HG03159 (cell line): ENCODE results near the gene LRIG2.
A peak's percentile ranks its signal among the peaks of the same experiment; 100 is the strongest.
"Not testable (repeated sequence)": the region's sequence is repeated elsewhere in the genome, so short reads cannot be mapped to it uniquely, and the experiment has no call there.

Experiments
- ATAC-seq: cut with Tn5 transposase; IDR thresholded peaks from one replicate; pipeline ENCODE4 v1.9.1; 2021; ENCODE audit warnings: mild to moderate bottlenecking, moderate library complexity; ENCODE audit not compliant: unreplicated experiment

LRIG2 gene

GRCh38 chr1:113058941-113059706 is 13.9 kb upstream of the LRIG2 start:
- ATAC-seq: no peak

- not testable (repeated sequence) for ATAC-seq
These were observed 9.5 kb upstream of the LRIG2 start for GRCh38 chr1:113063456-113063855.

DNA sequence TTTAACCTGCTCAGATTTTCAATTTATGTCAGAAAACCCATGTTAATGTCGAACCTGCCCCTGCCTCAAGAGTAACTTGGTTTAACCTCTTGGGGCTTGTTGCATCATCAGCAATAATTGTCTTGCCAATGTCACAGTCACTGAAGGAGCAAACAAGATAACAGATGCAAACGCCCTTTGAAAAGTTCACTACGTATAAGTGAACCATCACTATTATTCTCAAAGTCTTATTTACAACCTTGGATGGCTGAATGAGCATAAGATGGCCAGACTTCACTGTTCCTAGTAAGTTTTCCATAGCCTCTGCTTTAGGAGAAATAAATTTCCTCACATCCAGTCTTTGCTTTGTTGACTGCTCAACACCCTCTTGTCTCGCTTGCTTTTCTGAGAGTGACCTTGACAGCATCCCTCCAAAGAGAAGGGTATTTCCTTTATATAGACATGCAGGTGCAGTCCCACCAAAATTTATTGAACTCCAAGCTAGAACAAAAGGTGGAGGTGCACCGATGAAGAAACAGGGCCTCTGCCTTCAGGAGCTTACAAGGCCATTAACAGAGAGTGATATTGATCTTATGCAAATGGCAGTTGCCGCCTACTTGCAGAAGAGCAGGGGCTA is 749 bp upstream of the LRIG2 start:
- ATAC-seq: no peak

DNA sequence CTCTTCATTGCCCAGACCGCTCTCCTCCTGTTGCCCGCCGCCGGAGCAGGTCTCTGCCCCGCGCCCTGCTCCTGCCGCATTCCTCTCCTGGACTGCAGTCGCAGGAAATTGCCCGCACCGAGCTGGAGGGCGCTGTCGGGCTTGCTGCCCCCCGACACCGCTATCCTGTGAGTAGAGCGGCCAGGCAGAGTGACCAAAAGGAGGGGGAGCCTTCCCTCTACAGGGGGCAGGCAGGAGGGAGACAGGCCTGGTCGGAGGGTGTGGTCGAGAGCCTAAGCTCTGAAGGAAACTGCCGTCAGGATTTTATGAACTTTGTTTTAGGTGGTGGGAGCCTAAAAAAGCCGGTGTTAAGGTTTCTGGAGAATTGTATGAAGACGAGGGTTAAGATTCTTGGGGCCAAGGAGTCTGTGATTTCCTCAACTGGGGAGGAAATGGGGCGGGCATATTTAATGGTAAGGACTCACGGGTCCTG is 517 bp downstream of the LRIG2 start:
- peak; percentile 3 for ATAC-seq

DNA sequence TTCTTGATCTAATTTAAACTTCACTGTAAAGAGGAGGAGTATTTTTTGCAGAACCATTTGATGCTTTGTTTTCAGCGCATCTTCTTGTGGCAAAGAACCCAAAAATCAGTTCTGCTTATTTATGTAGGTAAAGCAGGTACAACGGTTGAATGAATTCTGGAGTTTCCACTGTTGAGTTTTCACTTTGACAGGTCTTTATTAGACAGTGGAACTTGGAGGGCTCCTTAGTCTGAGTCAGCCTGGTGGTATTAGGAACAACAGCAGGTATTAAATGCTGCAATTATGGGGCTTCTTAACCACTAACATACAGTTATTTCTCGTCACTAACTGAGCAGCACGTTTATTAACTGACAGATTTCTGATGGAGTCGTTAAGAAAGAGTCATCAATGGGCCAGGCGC is 1.2 kb downstream of the LRIG2 start:
- no peak for ATAC-seq

DNA sequence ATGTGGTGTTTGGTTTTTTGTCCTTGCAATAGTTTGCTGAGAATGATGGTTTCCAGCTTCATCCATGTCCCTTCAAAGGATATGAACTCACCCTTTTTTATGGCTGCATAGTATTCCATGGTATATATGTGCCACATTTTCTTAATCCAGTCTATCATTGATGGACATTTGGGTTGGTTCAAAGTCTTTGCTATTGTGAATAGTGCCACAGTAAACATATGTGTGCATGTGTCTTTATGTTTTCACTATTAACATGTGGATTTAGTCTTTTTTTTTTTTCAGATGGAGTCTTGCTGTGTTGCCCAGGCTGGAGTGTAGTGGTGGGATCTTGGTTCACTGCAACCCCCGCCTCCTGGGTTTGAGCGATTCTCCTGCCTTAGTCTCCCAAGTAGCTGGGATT is 5.0 kb downstream of the LRIG2 start:
- ATAC-seq: not testable (repeated sequence)

GRCh38 chr1:113086541-113086940 is 13.5 kb downstream of the LRIG2 start:
- ATAC-seq: no peak

- ATAC-seq: no peak
These were observed 16.0 kb downstream of the LRIG2 start for GRCh38 chr1:113088972-113089371.

- no peak for ATAC-seq
These were observed 17.1 kb downstream of the LRIG2 start for GRCh38 chr1:113090051-113090450.

- ATAC-seq: no peak
These were observed 19.1 kb downstream of the LRIG2 start for GRCh38 chr1:113091988-113092594.

GRCh38 chr1:113094506-113094905 is 21.5 kb downstream of the LRIG2 start:
- ATAC-seq: no peak

- ATAC-seq: no peak
These were observed 22.9 kb downstream of the LRIG2 start for GRCh38 chr1:113095790-113096455.

DNA sequence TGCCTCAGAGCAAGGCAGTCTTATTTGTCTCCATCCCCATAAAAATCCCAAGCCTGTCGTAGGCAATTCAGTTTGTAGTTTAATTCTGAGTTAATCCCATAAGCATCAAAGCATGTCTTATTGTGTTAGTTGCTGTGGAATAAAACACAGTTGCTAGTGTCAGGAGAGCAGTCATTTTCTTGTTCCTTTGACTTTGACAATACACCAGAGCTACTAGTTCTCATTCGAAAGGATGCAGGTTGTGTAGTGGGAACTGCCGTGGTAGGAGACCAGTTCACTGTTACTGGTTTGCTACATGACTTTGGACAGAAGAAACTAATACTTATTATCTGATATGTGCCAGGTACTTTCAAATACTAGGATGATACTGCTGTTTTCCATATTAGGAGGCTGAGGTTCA is 23.5 kb downstream of the LRIG2 start:
- ATAC-seq: no peak

- ATAC-seq: no peak
These were observed 28.6 kb downstream of the LRIG2 start for GRCh38 chr1:113101588-113101987.

- ATAC-seq: no peak
These were observed 30.1 kb downstream of the LRIG2 start for GRCh38 chr1:113103048-113103447.

DNA sequence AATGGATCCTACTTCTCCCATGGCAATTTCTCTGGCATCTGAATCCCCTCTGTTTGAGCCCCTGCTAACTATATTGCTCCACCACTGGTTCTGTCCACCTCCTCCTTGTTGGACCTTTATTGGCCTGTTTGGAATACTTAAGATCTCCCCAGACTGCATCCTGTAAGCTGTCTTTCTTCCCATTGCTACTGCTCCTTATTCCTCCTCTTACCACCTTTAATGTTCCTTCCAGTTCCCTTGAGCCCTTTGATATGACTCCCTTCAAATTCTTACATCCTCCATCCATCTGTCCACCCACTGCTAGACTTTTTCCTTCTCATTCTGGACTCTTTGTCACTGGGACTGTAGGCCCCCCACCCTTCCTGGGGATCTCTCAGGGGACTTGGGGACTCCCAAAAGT is 31.0 kb downstream of the LRIG2 start:
- ATAC-seq: no peak

GRCh38 chr1:113106910-113107309 is 33.9 kb downstream of the LRIG2 start:
- ATAC-seq: no peak

DNA sequence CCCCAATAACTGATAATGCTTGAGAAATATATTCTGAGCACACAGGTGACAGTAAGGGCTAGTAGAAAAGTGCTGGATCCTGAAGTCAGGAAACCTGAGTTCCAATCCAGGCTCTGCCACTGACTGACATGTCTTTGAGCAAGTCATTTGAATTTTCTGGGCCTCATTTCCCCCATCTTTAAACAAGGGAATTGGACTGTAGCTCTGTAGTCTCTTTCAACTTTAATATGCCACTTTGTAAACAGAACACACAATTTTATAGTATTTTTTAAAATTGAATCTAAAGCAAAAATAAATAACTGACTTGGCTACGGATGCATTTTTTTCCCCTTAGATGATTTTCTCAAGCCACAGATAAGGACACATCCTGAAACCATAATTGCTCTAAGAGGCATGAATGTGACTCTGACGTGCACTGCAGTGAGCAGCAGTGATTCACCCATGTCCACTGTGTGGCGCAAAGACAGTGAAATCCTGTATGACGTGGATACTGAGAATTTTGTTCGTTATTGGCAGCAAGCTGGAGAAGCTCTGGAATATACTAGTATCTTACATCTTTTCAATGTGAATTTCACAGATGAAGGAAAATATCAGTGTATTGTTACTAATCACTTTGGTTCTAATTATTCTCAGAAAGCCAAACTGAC is 37.0 kb downstream of the LRIG2 start:
- ATAC-seq: no peak

DNA sequence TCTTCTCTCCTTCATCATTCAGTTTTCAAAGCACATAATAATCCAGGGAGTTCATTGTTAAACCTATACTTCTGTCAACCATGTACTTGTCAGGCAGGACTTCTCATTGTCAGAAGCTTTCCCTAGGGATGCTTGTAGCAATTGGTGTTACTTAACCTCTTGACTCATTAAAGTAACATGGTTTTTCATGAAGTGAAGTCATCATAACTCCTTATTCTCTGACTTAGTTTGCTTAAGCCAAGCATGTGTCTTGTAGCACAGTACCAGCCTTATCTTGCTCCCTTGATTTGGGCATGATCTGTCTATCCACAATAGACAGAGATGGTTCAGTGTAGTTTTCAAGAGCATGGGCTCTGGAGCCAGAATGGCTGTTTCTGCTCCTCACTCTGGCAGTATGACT is 45.3 kb downstream of the LRIG2 start:
- no peak for ATAC-seq

GRCh38 chr1:113123737-113124136 is 50.7 kb downstream of the LRIG2 start:
- ATAC-seq: no peak

DNA sequence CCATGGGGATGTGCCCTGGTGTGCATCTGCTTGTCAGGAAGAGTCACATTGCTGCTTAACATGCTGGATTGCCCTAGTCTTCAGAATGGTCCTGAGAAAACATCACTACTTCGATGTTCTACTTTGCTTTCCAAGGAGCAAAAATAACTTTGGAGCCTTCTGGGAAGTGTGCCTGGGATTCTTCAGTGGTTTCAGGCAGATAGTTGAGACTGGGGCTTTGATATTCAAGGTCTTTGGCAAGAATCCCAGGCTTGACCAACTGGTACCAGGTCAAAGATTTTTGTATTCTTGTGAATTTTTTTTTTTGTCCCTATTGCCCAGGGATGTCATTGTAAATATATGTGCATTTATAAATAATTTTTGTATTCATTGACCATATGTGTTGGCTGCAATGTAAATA is 51.4 kb downstream of the LRIG2 start:
- ATAC-seq: no peak
